GM12878 (cell line): ENCODE measurements around the gene MTHFD1L.
"Not testable (repeated sequence)": the region's sequence is repeated elsewhere in the genome, so short reads cannot be mapped to it uniquely, and the experiment has no call there.

Source experiments
- ATF3 ChIP-seq: IDR thresholded peaks from 2 replicates; pipeline ENCODE4 v1.6.1; 2011; ENCODE audit warnings: low read depth, mild to moderate bottlenecking, low read length, moderate library complexity, borderline replicate concordance; ENCODE audit errors: extremely low read depth
- BMI1 ChIP-seq: fragments of 450-650 bp; IDR thresholded peaks from 2 replicates; pipeline ENCODE4 v1.6.1; 2016; ENCODE audit warnings: mild to moderate bottlenecking, moderate library complexity, borderline replicate concordance
- CTCF ChIP-seq, 3 experiments: IDR thresholded peaks in 2 of 3; conservative IDR thresholded peaks in 1 of 3; 2 replicates each; pipeline ENCODE4 v1.5.1; 2011; ENCODE audit warnings: low read depth in 3 of 3, low read length in 3 of 3, mild to moderate bottlenecking in 3 of 3, control low read depth in 2 of 3, moderate library complexity in 2 of 3, inconsistent platforms in 1 of 3, mixed read lengths in 1 of 3; ENCODE audit not compliant: control insufficient read depth in 2 of 3, insufficient read depth in 1 of 3; ENCODE audit errors: extremely low read depth in 1 of 3
- MAX ChIP-seq: IDR thresholded peaks from 2 replicates; pipeline ENCODE4 v1.6.1; 2012; ENCODE audit warnings: low read depth, low read length, improper control_type of control experiment
- MLLT1 ChIP-seq: fragments of 450-650 bp; IDR thresholded peaks from 2 replicates; pipeline ENCODE4 v1.6.1; 2016; ENCODE audit warnings: mild to moderate bottlenecking
- NFYA ChIP-seq: IDR thresholded peaks from 2 replicates; pipeline ENCODE4 v1.6.1; 2011; ENCODE audit warnings: low read depth, mild to moderate bottlenecking, low read length, improper control_type of control experiment, borderline replicate concordance
- POLR2A ChIP-seq: IDR thresholded peaks from 2 replicates; pipeline ENCODE4 v1.6.1; 2011; ENCODE audit warnings: low read depth, mild to moderate bottlenecking, low read length
- POLR2AphosphoS5 ChIP-seq: IDR thresholded peaks from 2 replicates; pipeline ENCODE4 v1.6.1; 2011; ENCODE audit warnings: mild to moderate bottlenecking, low read length, inconsistent platforms
- RELA ChIP-seq: fragments of 450-650 bp; IDR thresholded peaks from 2 replicates; pipeline ENCODE4 v1.8.0; 2014; ENCODE audit warnings: borderline replicate concordance; ENCODE audit not compliant: partially characterized antibody
- REST ChIP-seq: IDR thresholded peaks from 2 replicates; pipeline ENCODE4 v1.6.1; 2012; ENCODE audit warnings: mild to moderate bottlenecking, low read depth, low read length
- SMC3 ChIP-seq: IDR thresholded peaks from 2 replicates; pipeline ENCODE4 v1.6.1; 2011; ENCODE audit warnings: low read length, improper control_type of control experiment, borderline replicate concordance
- TAF1 ChIP-seq: IDR thresholded peaks from 2 replicates; pipeline ENCODE4 v1.6.1; 2011; ENCODE audit warnings: mild to moderate bottlenecking, low read depth, low read length, borderline replicate concordance
- ZZZ3 ChIP-seq: IDR thresholded peaks from 2 replicates; pipeline ENCODE4 v1.6.1; 2011; ENCODE audit warnings: low read depth; ENCODE audit not compliant: control insufficient read depth, insufficient read length

- not testable (repeated sequence) for TF ChIP-seq POLR2A; SMC3; BMI1; CTCF (IDR thresholded peaks at IDR 0.05 in 2 of 3, conservative IDR thresholded peaks at IDR 0.05 in 1 of 3; ENCODE audit: control insufficient read depth in 2 of 3, extremely low read depth in 1 of 3, insufficient read depth in 1 of 3, low read depth in 3 of 3, low read length in 3 of 3); MLLT1; MAX; TAF1; POLR2AphosphoS5; NFYA; ZZZ3; RELA; ATF3; REST
These were observed 180.2 kb downstream of the MTHFD1L start for GRCh38 chr6:151045511-151046222.
